ENCODE results near the gene FAM163B. TPM values are rescaled to one million over a fixed set of nuclear protein-coding genes. Genes with fewer than 3 reads are reported as not detected.

The FAM163B gene
- total and polyA plus RNA-seq, 8 donors: 0.23 to 2.7 (median 1.7) TPM; not detected in 1

DNA sequence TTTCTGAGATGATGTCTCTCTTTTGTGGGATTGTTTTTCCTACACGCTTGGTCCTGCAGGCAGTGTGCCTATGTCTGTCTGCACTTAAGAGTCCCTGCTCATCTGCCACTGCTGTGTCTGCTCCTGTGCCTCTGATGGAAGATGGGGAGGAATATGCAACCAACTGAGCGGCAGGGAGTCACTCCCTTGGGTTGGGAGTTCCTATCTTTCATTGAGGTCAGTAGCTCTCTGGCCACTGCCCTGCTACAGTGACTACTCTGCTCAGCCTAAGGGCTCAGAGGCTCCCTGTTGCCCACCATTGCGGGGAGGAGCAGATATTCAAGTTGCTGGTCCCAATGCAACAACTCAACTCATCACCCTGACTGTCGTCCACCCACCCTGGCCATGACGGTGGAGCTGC is 13.4 kb upstream of the FAM163B start:
- intact Hi-C loops (cut with DNase I): no loop called here
- DNase-seq (peak in 1 of 4 donors; percentile 10), ATAC-seq (no peak)
- Histone ChIP-seq H3K27me3 (peaks cover 0 to 48% of the 10 kb centered on the region in 2 donors), H3K9me3 (peaks cover 0 to 17% of the 10 kb centered on the region in 2 donors), H3K27ac (no peak overlapping the region), H3K4me1 (no peaks in the 10 kb centered on the region), H3K36me3 (no peaks in the 10 kb centered on the region), H3K4me3 (no peak overlapping the region)
- no peak for TF ChIP-seq CTCF (IDR thresholded peaks at IDR 0.05)

DNA sequence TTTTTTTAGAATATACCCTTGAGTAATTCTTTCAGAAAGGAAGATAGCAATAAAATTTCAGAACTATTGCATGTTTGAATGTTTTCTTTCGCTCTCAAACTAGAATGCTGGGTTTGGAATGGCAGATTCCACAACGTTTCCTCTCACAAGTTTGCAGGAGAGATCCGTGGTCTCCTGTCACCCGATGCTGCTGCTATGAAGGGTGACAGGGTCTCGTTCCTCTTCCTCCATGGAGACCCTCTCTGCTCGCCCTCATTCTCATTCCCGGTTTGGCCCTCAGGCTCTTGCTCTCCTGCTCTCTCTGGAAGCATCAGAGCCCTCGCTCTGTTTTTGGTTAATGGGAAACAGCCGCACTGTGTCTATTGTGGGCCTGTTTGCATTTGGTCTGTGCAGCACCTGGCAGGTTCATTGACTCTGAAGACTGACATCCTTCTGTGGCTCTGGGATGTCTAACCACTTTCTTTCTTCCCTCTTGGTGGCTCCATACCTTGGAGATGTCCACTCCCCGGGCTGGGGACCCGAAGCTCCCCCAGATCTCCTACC is 12.6 kb upstream of the FAM163B start:
- Histone ChIP-seq H3K36me3 (no peaks in the 10 kb centered on the region), H3K27ac (no peak overlapping the region), H3K4me1 (no peaks in the 10 kb centered on the region), H3K27me3 (peaks cover 0 to 56% of the 10 kb centered on the region in 2 donors), H3K4me3 (no peak overlapping the region), H3K9me3 (peaks cover 0 to 17% of the 10 kb centered on the region in 2 donors)
- no peak for TF ChIP-seq CTCF (IDR thresholded peaks at IDR 0.05)
- DNase-seq (peak in 1 of 4 donors; percentile 5), ATAC-seq (no peak)
- intact Hi-C loops (cut with DNase I): no loop called here

DNA sequence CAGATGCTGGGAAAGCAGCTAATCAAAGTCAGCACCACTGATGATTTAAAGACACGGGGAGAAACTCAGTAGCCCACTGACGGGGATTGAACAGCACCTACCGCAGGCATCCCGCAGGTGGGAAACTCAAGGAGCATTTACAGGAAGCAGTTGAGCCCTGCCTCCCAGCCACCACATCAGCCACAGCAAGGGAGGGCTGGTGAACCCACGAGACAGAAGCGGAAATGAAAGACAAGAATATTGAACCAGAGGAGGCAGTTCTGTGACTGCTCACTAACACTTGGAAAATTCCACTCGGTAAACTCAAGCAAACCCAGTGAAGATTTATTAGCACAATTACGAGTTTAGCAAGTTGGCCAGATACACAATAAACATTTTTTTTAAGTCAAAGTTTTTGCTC is 10.6 kb upstream of the FAM163B start:
- ATAC-seq (no peak), DNase-seq (peak in 1 of 4 donors; percentile 31)
- H3K36me3 ChIP-seq: no peaks in the 10 kb centered on the region
- H3K9me3 ChIP-seq: no peaks in the 10 kb centered on the region
- no peak for TF ChIP-seq CTCF (IDR thresholded peaks at IDR 0.05)
- H3K4me3 ChIP-seq: no peak overlapping the region
- peaks cover 3 to 76% of the 10 kb centered on the region in 2 donors for H3K27me3 ChIP-seq
- no peaks in the 10 kb centered on the region for H3K4me1 ChIP-seq
- intact Hi-C loops (cut with DNase I): no loop called here
- no peak overlapping the region for H3K27ac ChIP-seq

DNA sequence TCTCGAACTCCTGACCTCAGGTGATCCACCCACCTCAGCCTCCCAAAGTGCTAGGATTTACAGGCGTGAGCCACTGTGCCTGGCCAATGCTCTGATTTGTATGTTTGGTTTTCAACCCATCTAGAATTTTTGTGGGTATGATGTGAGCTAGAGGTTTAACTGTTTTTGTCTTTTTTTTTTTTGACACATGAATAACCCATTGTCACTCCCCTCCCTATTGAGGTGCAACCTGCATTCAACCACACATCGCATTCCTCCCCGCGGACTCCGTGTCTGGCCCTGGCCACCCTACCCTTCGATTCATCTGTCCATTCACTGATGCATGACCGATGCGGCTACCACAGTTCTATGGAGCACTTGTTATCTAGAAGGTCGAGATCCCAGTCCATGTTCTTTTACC is 9.5 kb upstream of the FAM163B start:
- Histone ChIP-seq H3K9me3 (no peaks in the 10 kb centered on the region), H3K4me3 (no peak overlapping the region), H3K36me3 (no peaks in the 10 kb centered on the region), H3K27ac (no peak overlapping the region), H3K4me1 (no peaks in the 10 kb centered on the region), H3K27me3 (peaks cover 6 to 87% of the 10 kb centered on the region in 2 donors)
- intact Hi-C loops (cut with DNase I): no loop called here
- ATAC-seq: no peak
- no peak for TF ChIP-seq CTCF (IDR thresholded peaks at IDR 0.05)
- DNase-seq: peak in 1 of 4 donors; percentile 7

- Histone ChIP-seq H3K36me3 (no peaks in the 10 kb centered on the region), H3K4me1 (no peaks in the 10 kb centered on the region), H3K9me3 (no peaks in the 10 kb centered on the region), H3K4me3 (no peak overlapping the region), H3K27me3 (peaks cover 6 to 88% of the 10 kb centered on the region in 2 donors), H3K27ac (no peak overlapping the region)
- intact Hi-C loops (cut with DNase I): no loop called here
- ATAC-seq (no peak), DNase-seq (peak in 1 of 4 donors; percentile 59)
- no peak for TF ChIP-seq CTCF (IDR thresholded peaks at IDR 0.05)
Measured at GRCh38 chr9:133616643-133617405, 7.6 kb upstream of the FAM163B start.

All from left lung (tissue), 10 donors.